Fibroblast of peridontal ligament (primary cell): Measurements from ENCODE around the gene CRYGC.

Experiments
- DNase-seq: peaks from one replicate; pipeline ENCODE4 v3.0.0-alpha.2; 2010; ENCODE audit errors: extremely low read depth

The CRYGC gene

GRCh38 chr2:208096080-208096479 is 33.5 kb downstream of the CRYGC start:
- DNase-seq, result no peak

- DNase-seq, result no peak
Measured at GRCh38 chr2:208093128-208093527, 36.5 kb downstream of the CRYGC start.

DNA sequence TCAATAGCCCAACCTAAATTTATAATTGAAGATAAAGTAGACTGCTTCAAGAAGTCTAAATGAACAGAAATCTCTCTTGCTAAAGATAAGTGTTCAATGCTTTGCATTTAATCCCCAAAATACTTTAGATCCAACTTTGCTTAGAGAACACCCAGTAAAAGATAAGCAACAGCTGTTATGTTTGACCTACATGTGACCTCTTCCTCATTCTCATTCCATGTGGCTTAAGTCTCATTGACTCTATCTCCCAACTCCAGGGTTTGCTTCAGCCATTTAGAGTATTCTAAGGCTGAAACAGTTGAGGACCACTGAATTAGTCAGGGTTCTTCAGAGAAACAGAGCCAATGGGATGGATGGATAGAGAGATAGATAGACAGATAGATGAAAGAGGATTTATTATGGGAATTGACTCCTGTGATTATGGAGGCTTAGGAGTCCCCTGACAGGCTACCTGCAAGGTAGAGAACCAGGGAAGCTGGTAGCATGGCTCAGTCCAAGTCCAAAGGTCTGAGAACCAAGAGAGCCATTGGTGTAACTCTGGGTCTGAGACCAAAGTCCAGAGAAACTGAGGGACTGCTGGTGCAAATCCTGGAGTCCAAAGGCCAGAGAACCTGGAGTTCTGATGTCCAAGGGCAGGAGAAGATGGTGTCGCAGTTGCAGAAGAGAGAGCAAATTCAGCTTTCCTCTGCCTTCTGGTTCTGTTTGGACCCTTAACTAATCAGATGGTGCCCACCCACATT is 37.4 kb downstream of the CRYGC start:
- no peak for DNase-seq

GRCh38 chr2:208090420-208090819 is 39.2 kb downstream of the CRYGC start:
- no peak for DNase-seq

DNA sequence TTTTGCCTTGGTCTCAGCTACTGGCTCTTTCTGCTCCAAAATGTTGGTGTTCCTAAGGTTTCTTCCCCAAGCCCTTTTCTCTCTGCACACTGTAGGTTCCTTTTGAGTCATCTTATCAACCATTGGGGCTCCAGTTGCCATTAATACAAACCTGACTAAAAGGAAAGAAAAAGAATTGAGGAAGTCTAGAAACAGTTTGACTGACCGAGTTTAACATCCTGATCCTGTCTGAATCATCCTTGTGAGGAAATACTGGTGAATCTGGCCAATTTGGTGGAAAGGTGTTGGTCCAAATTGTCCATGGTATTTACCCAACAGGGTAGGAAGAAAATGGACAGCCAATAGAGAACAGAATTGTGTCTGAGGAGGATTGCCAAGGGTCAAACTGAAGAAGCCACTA is 43.6 kb downstream of the CRYGC start:
- DNase-seq, result no peak

DNA sequence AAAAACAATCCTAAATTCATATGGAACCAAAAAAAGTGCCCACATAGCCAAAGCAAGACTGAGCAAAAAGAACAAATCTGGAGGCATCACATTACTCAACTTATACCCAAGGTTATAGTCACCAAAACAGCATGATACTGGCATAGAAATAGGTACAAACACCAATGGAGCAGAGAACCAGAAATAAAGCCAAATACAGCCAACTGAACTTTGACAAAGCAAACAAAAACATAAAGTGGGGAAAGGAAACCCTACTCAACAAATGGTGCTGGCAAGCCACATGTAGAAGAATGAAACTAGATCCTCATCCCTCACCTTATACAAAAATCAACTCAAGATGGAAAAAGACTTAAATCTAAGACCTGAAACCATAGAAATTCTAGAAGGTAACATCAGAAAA is 45.8 kb downstream of the CRYGC start:
- no peak for DNase-seq
